WTC11 (cell line): ENCODE results near the gene NMT2.

Source experiments
- TP53 ChIP-seq: sonication (generic); formaldehyde crosslinking; IDR thresholded peaks from 2 replicates; pipeline ENCODE4 v1.8.1; 2023; ENCODE audit warnings: mild to moderate bottlenecking, missing genetic modification reagents
- ZNF317 ChIP-seq: sonication (generic); formaldehyde crosslinking; IDR thresholded peaks from 2 replicates; pipeline ENCODE4 v1.8.1; 2023; ENCODE audit warnings: low read depth, mild to moderate bottlenecking, moderate library complexity, missing genetic modification reagents, borderline replicate concordance
- TF ChIP-seq, protein P1 (sequence below): fragments of 200-600 bp; IDR thresholded peaks from 2 replicates; pipeline ENCODE4 v1.8.0; 2022; ENCODE audit warnings: antibody characterized with exemption
- TF ChIP-seq, protein P2 (sequence below): sonication (generic); formaldehyde crosslinking; IDR thresholded peaks from 2 replicates; pipeline ENCODE4 v1.8.0; 2022; ENCODE audit warnings: mild to moderate bottlenecking, missing genetic modification reagents
- TF ChIP-seq, protein P3 (sequence below): sonication (generic); formaldehyde crosslinking; IDR thresholded peaks from 2 replicates; pipeline ENCODE4 v1.8.0; 2022; ENCODE audit warnings: mild to moderate bottlenecking, missing genetic modification reagents
- TF ChIP-seq, protein P4 (sequence below): sonication (generic); formaldehyde crosslinking; IDR thresholded peaks from 2 replicates; pipeline ENCODE4 v1.8.1; 2023; ENCODE audit warnings: mild to moderate bottlenecking, missing genetic modification reagents

DNA sequence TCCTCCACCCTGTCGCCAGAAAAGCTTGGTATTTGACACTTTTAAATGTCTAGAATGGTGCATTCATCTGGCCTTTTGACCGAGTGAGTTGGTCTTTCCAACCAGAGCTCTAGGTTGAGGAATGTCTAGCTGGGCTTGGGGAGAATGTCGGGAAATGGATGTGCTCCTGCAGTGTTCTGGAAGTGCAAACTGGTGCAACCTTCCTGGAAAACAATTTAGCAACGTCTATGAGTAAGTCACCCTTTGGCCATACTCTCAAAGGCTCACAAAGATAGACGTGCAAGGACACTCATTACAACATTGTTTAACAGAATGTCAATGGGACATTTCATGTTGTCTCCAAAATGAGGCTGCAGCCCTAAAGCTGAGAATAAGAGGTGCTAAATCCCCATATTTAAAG, 12.2 kb upstream of the NMT2 start:
- TF ChIP-seq, protein P1, sequence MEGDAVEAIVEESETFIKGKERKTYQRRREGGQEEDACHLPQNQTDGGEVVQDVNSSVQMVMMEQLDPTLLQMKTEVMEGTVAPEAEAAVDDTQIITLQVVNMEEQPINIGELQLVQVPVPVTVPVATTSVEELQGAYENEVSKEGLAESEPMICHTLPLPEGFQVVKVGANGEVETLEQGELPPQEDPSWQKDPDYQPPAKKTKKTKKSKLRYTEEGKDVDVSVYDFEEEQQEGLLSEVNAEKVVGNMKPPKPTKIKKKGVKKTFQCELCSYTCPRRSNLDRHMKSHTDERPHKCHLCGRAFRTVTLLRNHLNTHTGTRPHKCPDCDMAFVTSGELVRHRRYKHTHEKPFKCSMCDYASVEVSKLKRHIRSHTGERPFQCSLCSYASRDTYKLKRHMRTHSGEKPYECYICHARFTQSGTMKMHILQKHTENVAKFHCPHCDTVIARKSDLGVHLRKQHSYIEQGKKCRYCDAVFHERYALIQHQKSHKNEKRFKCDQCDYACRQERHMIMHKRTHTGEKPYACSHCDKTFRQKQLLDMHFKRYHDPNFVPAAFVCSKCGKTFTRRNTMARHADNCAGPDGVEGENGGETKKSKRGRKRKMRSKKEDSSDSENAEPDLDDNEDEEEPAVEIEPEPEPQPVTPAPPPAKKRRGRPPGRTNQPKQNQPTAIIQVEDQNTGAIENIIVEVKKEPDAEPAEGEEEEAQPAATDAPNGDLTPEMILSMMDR = no peak
- TF ChIP-seq, protein P2, sequence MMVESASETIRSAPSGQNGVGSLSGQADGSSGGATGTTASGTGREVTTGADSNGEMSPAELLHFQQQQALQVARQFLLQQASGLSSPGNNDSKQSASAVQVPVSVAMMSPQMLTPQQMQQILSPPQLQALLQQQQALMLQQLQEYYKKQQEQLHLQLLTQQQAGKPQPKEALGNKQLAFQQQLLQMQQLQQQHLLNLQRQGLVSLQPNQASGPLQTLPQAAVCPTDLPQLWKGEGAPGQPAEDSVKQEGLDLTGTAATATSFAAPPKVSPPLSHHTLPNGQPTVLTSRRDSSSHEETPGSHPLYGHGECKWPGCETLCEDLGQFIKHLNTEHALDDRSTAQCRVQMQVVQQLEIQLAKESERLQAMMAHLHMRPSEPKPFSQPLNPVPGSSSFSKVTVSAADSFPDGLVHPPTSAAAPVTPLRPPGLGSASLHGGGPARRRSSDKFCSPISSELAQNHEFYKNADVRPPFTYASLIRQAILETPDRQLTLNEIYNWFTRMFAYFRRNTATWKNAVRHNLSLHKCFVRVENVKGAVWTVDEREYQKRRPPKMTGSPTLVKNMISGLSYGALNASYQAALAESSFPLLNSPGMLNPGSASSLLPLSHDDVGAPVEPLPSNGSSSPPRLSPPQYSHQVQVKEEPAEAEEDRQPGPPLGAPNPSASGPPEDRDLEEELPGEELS (CRISPR knock-in tag) = no peak
- TF ChIP-seq, protein P3, sequence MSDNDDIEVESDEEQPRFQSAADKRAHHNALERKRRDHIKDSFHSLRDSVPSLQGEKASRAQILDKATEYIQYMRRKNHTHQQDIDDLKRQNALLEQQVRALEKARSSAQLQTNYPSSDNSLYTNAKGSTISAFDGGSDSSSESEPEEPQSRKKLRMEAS = no peak
- TF ChIP-seq ZNF317 (CRISPR knock-in tag) = no peak
- no peak for TF ChIP-seq TP53 (CRISPR knock-in tag)
- TF ChIP-seq, protein P4, sequence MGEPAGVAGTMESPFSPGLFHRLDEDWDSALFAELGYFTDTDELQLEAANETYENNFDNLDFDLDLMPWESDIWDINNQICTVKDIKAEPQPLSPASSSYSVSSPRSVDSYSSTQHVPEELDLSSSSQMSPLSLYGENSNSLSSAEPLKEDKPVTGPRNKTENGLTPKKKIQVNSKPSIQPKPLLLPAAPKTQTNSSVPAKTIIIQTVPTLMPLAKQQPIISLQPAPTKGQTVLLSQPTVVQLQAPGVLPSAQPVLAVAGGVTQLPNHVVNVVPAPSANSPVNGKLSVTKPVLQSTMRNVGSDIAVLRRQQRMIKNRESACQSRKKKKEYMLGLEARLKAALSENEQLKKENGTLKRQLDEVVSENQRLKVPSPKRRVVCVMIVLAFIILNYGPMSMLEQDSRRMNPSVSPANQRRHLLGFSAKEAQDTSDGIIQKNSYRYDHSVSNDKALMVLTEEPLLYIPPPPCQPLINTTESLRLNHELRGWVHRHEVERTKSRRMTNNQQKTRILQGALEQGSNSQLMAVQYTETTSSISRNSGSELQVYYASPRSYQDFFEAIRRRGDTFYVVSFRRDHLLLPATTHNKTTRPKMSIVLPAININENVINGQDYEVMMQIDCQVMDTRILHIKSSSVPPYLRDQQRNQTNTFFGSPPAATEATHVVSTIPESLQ (CRISPR knock-in tag) = no peak
